ENCODE results near the gene UMAD1.

The UMAD1 gene

GRCh38 chr7:7881581-7881980 lies 241.0 kb downstream of the UMAD1 start:
- DNase-seq (ENCODE audit: low read depth in 1 of 2, low spot score in 1 of 2), result no peak

GRCh38 chr7:7882888-7883287 lies 242.3 kb downstream of the UMAD1 start:
- DNase-seq (ENCODE audit: low read depth in 1 of 2, low spot score in 1 of 2), result no peak

- DNase-seq (ENCODE audit: low read depth in 1 of 2, low spot score in 1 of 2), result no peak
Measured at GRCh38 chr7:7883394-7883793, 242.8 kb downstream of the UMAD1 start.

DNA sequence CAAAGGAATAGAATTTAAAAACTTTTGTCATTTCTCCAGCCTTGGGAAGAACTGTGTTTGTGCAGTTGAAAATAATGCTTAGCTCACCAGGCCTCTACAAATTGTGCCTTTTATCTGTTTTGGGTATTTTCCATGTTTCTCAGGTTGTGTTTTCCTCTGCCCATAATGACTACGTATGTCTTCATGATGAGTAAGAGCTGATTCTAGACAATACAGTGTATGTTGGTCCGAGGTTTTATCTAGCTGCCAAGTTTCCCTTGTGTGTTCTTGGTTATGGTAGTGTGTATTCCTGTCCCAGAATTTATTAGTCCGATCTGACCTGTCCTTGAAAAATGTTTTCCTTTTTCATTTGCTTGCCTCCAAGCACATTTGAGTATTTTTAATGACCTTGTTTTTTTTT lies 244.3 kb downstream of the UMAD1 start:
- no peak for DNase-seq (ENCODE audit: low read depth in 1 of 2, low spot score in 1 of 2)

- no peak for DNase-seq (ENCODE audit: low read depth in 1 of 2, low spot score in 1 of 2)
Measured at GRCh38 chr7:7889791-7890568, 249.4 kb downstream of the UMAD1 start.

- DNase-seq (ENCODE audit: low read depth in 1 of 2, low spot score in 1 of 2), result no peak
Measured at GRCh38 chr7:7895004-7895650, 254.6 kb downstream of the UMAD1 start.

- no peak for DNase-seq (ENCODE audit: low read depth in 1 of 2, low spot score in 1 of 2)
Measured at GRCh38 chr7:7895754-7896153, 255.2 kb downstream of the UMAD1 start.

DNA sequence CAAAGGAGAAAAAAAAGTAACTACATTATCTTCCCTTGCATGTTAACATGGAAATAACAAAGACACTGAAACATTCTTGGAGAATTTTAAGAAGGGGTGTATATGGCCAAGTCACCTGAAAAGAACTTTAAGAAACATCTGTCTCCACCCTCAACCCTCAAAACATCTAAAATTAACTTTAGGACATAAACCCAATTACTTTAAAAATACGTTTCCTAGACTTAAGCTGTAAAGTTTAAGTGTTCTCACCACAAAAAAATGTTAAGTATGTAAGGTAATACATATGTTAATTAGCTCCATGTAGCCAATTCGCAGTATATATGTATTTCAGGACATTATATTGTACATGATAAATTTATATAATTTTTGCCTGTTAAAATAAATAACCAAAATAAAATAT lies 257.0 kb downstream of the UMAD1 start:
- no peak for DNase-seq (ENCODE audit: low read depth in 1 of 2, low spot score in 1 of 2)

DNA sequence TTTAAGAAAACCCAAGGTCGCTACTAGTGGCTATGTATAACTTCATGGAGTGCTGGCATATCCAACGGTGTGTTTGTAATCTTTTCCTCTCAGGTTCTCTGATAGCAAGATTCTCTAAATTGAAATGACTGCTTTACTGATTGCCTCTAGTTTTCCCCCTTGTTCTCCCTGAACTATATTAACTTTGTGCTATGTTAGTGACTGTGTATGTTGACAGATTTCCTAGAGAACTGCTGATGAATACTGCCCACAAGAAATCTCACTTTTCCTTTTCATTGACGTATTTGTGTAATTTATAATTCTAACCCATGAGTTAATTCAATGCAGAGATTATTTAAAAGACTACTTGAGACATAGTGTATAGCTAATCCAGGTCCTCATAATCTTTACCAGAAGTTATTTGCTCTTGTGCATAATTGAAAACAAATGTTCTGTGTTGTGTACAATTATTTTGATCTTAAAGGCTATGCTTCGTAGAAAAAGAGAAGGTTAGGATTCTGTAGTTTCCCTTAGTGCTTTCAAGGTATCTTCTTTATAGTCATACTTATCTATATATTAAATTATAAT lies 257.5 kb downstream of the UMAD1 start:
- DNase-seq (ENCODE audit: low read depth in 1 of 2, low spot score in 1 of 2), result no peak

DNA sequence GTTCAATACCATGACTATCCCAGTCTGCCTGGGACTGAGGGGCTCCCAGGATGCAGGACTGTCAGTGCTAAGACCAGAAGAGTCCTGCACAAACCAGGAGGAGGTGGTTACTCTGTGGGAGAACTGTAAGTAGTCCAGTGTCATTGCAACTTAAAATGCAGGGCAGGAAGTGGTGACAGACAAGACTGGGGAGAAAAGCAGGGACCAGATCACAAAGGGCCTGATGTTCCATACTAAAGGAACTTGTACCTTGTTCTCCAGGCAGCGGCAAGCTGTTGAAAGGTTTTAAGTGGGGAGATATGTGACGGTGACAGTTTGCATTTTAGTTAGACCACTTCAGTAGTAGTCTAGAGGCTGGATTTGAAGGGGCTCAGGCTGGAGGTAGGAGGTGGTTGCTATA lies 262.3 kb downstream of the UMAD1 start:
- DNase-seq (ENCODE audit: low read depth in 1 of 2, low spot score in 1 of 2), result no peak

- no peak for DNase-seq (ENCODE audit: low read depth in 1 of 2, low spot score in 1 of 2)
Measured at GRCh38 chr7:7907306-7907705, 266.8 kb downstream of the UMAD1 start.

- DNase-seq (ENCODE audit: low read depth in 1 of 2, low spot score in 1 of 2), result no peak
Measured at GRCh38 chr7:7908622-7909145, 268.1 kb downstream of the UMAD1 start.

DNA sequence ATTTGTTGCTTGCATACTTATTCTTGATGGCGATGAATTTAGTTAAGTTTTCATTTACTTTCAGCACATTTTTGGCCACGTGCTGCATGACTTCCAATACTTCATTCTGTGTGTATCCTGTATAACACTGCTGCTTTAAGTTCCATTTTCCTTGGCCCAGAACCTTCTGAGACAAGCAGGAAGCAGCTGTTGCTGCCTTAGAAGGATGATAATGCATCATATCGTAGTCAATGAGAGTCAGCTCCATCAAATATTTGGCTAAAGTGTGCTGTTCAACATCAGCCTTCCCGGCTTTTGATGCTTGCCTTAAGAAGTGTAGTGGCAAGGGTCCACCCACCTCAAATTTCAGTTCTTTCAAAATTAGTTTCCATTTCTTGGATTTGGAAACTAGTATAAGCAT lies 268.8 kb downstream of the UMAD1 start:
- no peak for DNase-seq (ENCODE audit: low read depth in 1 of 2, low spot score in 1 of 2)

- no peak for DNase-seq (ENCODE audit: low read depth in 1 of 2, low spot score in 1 of 2)
Measured at GRCh38 chr7:7911369-7912123, 271.0 kb downstream of the UMAD1 start.

DNA sequence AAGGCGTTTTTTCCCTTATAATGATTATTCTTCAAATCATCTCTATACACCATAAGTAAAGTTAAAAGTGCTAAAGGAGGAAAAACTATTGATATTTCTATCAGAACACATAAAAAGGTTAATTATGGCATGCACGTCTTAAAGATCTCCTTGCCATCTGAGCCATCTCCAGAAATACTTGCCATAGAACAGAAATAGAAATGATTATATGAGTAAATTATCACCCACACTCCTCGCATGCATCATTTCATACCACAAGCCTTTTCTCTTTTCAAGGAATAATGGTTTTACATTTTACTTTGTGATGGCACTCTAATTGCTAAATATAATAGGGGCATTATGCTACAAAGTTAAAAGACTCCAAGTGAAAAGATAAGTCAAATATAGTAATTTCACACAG lies 272.4 kb downstream of the UMAD1 start:
- no peak for DNase-seq (ENCODE audit: low read depth in 1 of 2, low spot score in 1 of 2)

- DNase-seq (ENCODE audit: low read depth in 1 of 2, low spot score in 1 of 2), result no peak
Measured at GRCh38 chr7:7913504-7913903, 273.0 kb downstream of the UMAD1 start.

DNA sequence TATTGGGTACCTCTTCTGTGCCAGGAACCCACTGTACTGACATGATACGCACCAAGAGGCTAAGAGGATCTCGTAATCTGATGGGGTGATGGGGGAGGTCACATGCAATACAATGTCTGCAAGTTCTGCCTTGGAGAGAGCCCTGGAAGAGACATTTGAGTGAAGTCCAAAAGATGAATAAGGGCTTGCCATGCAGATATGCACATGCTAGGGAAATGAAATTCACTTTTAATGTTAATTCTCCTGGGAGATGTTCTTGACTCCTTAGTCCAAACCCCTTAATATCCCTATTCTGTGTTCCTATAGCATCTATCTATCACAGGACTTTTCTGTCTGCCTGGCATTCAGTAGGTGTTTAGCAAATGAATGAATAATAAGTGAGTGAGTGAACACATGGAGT lies 274.0 kb downstream of the UMAD1 start:
- no peak for DNase-seq (ENCODE audit: low read depth in 1 of 2, low spot score in 1 of 2)

DNA sequence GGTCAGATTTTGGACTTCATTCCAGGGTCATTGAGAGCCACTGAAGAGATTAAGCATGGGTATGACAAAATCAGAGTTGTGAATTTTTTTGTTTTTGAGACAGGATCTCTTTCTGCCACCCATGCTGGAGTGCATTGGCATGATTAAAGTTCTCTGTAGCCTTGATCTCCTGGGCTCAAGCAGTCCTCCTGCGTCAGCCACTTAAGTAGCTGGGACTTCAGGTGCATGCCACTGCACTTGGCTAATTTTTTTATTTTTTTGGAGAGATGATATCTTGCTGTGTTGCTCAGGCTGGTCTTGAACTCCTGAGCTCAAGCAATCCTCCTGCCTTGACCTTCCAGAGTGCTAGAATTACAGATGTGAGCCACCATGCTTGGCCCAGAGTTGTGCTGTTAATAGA lies 275.5 kb downstream of the UMAD1 start:
- no peak for DNase-seq (ENCODE audit: low read depth in 1 of 2, low spot score in 1 of 2)

- DNase-seq (ENCODE audit: low read depth in 1 of 2, low spot score in 1 of 2), result no peak
Measured at GRCh38 chr7:7917593-7917992, 277.0 kb downstream of the UMAD1 start.

GRCh38 chr7:7918736-7919448 lies 278.3 kb downstream of the UMAD1 start:
- no peak for DNase-seq (ENCODE audit: low read depth in 1 of 2, low spot score in 1 of 2)

- no peak for DNase-seq (ENCODE audit: low read depth in 1 of 2, low spot score in 1 of 2)
Measured at GRCh38 chr7:7919449-7919945, 278.9 kb downstream of the UMAD1 start.
